ENCODE measurements around the gene CYGB.

CYGB gene

GRCh38 chr17:76501827-76502307 lies 35.6 kb downstream of the CYGB start:
- DNase-seq (ENCODE audit: low read depth in 2 of 2), result no peak

DNA sequence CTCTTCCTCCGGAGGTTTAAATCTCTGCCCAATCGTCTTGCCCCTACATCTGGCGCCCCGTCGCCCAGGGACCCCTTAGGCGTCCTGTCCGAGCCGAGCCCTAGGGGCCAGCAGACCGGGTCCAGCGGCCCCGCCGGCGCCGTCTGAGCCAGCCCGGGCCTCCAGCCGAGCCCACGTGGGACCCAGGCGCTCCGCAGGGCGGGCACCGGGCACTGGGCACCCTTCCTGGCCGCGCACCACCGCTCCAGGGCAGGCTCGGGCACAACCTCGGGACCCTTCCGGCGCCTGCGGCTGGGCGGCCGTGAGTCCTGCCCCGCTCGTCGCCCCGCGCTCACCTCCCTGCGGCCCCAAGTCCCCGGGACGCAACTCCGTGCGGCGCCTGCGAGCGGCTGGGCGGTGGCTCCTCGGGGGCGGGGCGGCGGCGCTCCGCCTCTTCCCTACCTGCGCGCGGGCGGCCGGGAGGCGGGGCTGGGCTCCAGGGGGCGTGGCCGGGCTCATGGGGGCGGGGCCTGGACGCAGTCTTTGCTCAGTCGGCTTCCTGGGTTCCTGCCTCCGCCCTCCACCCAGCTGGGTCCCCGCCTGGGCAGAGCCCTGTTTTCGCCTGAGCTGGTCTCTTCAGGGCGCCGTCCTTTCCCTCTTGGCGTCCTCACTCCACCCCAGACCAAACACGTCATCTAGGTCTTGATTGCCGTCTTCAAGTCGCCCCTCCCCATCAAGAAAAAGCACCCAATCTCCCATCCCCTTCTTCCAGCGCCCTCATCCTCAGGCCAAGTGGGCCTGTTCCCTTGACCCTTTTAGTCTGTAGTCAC lies 36.3 kb downstream of the CYGB start, which contains the start of gene RHBDF2:
Gene RHBDF2 (minus strand): TSS at position 406 of the 809 bp plus-strand sequence. CDS start 19,899 bp downstream, outside the sequence.
- DNase-seq (ENCODE audit: low read depth in 2 of 2), result peak; percentile 94 to 98

GRCh38 chr17:76500747-76501017 lies 36.8 kb downstream of the CYGB start:
- no peak for DNase-seq (ENCODE audit: low read depth in 2 of 2)

DNA sequence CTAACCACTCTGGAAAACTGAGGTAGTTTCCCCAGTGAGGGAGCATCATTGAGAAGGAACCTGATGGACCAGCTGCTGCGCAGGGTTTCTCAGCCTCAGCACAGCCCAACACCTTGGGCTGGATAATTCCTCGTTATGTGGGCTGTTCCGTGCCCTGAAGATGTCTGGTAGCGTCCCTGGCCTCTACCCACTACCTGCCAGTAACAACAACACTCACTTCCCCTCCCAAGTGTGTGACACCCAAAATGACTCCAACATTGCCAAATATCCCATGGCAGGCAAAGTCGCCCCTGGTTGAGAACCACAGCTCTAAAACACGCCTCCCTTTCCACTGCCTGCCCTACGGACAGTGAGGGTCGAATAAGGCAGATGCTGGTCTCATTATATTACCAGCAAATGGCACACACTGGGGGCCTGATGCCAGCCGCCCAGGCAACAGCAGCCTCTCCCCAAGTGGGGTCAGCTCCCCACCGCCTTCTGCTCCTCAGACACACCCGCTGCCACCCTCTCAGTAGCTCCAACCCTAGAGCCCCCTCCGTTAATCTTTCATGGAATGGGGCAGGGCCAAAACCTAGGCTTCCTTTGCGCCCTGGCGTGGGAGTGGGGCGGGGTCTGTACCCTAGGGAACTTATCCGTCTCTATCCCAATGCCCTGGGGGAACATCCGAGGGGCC lies 37.3 kb downstream of the CYGB start:
- DNase-seq (ENCODE audit: low read depth in 2 of 2), result no peak

GRCh38 chr17:76499267-76499667 lies 38.2 kb downstream of the CYGB start:
- DNase-seq (ENCODE audit: low read depth in 2 of 2), result no peak

DNA sequence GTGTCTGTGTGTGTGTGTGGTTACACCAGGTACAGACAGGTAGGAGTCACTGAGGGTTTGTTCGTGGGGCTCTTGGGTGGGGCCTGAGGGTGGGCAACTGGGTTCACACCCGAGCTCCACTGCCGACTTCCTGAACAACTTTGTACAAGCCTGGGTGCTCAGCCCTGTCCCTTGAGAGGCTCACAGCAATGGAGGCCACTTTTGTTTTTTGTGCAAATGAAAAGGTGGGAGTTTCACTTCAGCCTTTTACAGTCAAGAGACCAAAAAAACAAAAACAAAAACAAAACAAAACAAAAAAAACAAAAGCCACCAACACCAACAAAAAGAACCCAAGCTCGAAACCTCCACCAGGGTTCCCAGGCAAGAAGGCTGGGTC lies 38.6 kb downstream of the CYGB start:
- DNase-seq (ENCODE audit: low read depth in 2 of 2), result no peak

- DNase-seq (ENCODE audit: low read depth in 2 of 2), result no peak
These were observed 39.3 kb downstream of the CYGB start for GRCh38 chr17:76497979-76498875.

GRCh38 chr17:76497699-76497978 lies 39.9 kb downstream of the CYGB start:
- no peak for DNase-seq (ENCODE audit: low read depth in 2 of 2)

DNA sequence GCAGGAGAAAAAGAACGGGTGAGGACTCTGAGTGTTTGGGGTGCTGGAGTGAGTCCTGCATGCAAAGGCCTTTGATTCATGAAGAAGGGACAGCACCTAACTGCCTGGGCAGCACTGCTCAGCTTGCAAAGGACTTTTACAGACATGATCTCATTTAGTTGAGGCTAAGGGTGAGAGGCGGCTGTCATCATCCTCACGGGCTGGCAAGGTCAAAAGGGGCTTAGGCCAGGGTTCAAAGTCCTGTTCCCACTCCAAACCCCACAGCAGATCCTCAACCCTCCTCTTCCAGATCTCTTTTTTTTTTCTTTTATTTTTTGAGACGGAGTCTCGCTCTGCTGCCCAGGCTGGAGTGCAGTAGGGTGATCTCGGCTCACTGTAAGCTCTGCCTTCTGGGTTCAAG lies 41.0 kb downstream of the CYGB start:
- no peak for DNase-seq (ENCODE audit: low read depth in 2 of 2)

DNA sequence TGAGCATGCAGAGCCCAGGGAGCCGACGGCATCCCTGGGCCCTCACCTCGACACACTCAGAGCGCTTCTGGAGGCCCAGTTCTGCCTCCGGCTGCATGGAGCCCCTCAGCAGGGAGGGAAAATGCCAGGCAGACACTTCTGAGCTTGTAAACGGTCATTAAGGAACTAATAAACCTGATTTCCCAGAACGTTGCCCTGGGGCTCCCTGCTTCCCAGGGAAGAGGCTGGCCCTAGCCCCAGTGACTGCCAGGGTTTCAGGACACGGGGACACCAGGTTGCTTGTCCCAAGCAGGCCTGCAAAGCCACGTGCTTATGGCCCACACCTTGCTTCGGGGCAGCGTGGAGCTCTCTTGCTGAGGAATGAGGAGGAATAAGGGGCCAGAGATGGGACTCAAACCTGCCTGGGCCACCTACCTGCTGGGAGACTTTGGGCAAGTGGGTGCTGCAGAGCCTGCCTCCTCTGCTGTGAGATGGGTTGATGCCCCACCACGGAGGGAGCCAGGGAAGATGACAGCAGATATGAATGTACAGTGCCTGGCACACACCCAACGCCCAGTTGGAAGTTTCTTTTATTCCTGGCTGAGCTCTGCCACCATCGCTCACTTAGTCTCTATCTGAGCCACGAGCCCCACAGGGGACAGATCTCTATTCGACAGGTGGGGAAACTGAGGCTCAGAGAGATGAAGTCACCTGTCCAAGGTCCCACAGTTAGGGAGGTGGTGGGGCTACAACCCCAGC lies 41.7 kb downstream of the CYGB start:
- no peak for DNase-seq (ENCODE audit: low read depth in 2 of 2)

- DNase-seq (ENCODE audit: low read depth in 2 of 2), result no peak
These were observed 43.9 kb downstream of the CYGB start for GRCh38 chr17:76493505-76494167.

- DNase-seq (ENCODE audit: low read depth in 2 of 2), result no peak
These were observed 44.5 kb downstream of the CYGB start for GRCh38 chr17:76492989-76493501.

- no peak for DNase-seq (ENCODE audit: low read depth in 2 of 2)
These were observed 45.2 kb downstream of the CYGB start for GRCh38 chr17:76492123-76492988.

DNA sequence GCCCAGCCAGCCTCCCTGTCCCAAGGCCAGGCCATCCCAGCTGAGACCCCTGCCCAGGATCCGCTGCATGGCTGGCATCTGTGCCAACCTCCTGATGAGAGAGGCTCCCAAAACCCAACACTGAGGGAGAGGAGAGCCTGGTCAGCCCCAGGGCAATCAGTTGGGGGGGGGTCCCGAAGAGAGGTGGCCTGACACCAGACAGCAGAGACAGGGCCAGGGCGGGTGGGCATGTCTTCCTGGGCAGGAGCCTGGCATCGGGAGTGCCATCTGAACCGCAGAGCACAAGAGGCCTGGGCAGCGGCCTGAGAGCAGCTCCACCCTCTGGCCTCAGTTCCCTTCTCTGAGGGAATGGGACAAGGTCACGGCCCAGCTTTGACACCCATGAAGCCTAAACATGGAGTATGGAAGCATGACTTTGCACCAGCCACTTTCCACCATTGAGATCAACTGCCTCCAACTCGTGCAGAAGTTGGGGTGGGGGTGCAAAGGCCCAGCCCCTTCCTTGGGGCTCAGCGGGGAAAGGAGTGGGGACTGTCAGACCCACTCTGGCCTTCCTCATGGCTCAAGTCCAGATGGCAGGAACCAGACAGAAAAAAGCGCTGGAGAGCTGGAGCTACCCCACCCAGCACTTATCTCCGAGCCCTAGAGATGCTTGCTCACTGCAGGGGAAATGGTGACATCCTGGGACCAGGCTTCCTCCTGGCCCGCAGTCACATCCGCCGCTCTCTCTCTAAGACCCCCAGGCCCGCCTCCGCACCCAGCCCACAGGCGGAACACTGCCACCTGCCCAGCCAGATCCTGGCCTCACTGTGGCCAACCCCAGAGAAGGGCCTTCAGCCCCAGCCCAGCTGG lies 46.0 kb downstream of the CYGB start:
- no peak for DNase-seq (ENCODE audit: low read depth in 2 of 2)

DNA sequence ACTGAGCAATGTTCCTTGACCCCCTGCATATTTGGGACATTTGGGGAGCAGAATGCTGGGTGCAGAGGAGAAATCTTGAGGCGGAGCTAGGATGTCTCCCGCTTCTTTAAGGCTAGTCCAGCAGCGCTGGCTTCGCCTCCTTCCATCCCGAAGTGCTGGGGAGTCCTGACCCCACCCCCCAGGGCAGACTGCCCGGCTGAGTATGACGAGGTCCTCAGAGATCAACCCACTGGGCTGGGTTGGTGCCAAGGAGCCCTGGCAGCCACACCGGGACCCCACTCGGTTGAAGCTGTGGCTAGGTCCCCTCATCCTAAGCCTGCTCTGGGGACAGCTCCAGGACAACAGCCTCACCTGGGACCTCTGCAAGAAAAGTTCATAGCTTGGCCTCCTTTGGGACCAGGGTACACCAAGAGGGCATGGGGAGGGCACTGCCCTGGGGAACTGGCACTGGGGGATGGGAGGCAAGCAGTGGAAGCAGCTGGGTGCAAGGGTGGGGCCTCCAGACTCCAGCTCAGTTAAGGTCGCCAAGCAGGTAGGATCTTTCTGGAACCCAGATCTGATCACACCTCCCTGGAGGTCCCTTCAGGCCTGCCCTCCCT lies 47.3 kb downstream of the CYGB start:
- no peak for DNase-seq (ENCODE audit: low read depth in 2 of 2)

- no peak for DNase-seq (ENCODE audit: low read depth in 2 of 2)
These were observed 49.9 kb downstream of the CYGB start for GRCh38 chr17:76487451-76488192.

DNA sequence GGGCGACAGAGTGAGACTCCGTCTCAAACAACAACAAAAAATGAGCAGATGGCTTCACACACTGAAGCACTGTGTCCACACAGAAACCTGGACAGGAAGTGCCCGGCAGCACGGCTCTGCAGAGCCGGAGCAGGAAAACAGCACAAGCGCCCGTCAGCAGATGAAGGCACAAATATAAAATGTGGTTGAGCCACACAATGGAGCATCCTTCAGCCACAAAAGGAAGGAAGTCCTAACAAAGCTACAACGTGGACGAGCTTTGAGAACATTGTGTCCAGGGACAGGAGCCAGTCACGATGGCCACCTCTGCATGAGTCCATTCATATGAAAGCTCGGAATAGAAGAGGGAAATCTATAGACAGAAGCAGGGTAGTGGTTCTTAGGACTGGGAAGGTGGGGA lies 51.9 kb downstream of the CYGB start:
- DNase-seq (ENCODE audit: low read depth in 2 of 2), result no peak

DNA sequence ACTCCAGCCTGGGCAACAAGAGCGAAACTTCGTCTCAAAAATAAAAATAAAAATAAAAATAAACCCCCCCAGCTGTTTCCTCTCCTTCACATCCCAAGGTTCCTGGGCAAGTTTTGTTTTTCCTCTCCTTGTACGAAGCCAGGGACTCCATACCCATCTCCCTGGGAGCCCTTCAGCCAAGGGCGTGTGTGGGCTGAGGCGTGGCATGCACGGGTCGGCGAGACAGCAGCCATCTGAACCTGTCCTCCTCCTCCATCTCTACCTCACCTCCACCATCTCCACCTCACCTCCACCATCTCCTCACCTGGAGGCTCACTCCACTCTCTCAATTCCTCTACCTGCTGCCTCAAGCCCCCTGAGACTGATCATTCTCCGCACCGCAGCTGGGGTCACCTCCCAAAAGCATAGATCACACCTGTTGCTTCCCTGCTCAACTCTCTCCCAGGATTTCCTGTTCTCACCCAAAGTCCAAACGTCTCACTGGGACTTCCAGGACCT lies 53.2 kb downstream of the CYGB start:
- no peak for DNase-seq (ENCODE audit: low read depth in 2 of 2)
